NCI-H1436 treated with DMSO at 0.1 percent for 48 hours (cell line): ENCODE data around the gene SDCCAG8.

Experiments
- DNase-seq: peaks from one replicate; lab custom pipeline; 2025; lab: John Stamatoyannopoulos, UW

The SDCCAG8 gene

DNA sequence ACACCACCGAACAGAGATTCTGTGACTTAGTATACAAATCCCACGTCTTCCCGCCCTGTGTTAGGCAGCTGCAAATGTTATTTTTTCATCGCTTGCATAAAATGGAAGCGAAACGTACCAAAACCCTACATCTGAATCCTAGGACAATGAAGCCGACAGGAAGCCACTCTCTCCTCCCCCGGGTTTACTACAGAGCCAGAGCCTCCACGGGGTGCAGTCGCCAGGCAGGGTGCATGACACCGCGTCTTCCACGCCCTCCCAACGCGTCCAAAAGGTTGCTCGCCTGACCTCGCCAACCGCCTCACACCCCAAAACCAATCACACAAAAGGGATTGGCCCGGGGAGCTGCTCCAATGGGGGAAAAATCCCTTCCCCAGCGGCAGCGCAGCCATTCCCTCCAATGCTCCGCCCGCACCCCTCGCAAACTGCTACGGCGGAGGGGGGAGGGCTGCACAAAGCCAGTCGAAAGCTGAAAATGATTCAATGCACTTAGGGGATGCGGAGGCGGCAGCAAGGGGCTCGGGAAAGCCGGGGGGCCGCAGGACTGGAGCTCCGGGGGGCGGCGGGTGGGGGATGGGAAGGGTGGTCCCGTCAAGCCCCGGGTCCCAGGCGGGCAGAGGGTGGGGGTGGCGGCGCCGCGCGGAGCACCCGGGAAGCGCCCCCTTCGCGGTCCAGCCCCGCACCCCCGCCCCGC, 1.5 kb upstream of the SDCCAG8 start:
- no peak for DNase-seq

DNA sequence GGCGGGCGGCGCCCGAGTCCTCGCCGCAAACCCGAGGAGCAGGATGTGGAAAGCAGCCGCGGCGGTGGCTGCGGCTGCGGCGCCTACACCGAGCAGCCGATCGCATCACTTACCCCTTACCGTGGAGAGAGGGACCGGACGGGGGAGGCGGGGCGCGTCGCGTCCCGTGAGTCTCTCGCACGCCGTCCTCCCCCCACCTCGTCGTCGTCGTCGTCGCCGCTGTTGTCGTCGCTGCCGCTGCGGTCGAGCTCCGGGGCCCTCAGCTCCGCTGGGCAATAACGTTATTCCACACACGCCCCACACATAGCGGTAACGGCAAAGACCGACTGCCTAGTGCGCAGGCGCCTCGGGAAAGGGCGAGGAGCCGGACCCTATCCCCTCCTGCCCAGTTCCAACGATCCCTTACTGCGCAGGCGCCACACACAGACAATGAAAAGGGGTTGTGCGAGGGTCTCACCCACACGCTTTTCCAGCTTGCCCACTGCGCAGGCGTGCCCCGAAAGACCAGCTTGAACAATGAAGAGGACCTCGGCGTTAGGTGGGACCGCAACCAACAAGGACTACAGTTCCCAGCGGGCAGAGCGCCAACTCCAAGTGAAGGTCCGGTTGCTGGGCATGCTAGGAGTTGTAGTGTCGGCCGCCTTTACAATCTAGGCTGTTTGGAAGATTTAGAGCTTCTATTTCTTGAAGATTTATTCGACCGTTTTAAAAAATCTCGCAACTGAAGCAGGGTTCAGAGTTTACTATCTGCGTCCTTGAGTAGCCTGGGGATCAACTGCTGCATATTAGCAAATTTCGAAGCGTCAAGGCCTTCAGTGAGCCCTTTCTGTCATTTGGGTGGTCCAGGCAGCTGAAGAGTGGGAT, 682 bp upstream of the SDCCAG8 start, which contains the start of gene CEP170:
Gene CEP170 (minus strand): TSS at position 355 of the 864 bp plus-strand sequence. CDS start 30,001 bp downstream, outside the sequence.
- DNase-seq, result peak; percentile 99

DNA sequence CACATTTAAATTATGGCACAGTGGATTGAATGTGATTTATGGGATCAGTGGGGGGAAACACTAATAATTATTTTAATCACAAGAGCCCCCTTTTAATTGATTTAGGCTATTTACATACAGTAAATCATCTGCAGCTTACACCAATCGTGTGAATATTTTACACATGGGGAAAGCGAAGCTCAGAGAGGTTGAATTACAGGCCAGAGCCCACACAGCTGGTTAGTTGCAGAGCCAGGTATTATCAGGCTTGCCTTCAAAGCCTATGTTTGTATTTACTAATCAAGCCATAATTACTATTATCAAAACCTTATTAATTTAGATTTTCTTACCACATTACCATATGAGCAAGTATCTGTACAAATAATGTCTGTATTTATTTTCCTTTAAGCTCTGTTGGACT, 749 bp downstream of the SDCCAG8 start:
- DNase-seq, result no peak

DNA sequence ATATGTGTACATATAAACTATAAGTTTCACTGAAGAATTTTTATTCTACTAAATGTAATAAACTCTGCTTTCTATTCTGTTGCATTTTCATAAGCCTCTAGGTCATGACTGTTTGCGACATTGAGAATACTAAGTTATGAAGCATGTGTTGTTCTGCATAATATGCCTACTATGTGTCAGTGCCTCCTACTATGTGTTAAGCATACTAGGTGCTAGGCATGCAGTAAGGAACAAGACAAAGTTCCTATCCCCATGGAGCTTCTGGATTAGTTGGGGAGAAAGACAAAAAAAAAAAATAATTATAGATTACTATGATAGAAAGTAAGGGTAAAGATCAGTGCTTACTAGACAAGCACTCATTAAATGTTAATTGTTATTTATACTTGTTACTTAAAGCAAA, 1.3 kb downstream of the SDCCAG8 start:
- DNase-seq, result no peak

DNA sequence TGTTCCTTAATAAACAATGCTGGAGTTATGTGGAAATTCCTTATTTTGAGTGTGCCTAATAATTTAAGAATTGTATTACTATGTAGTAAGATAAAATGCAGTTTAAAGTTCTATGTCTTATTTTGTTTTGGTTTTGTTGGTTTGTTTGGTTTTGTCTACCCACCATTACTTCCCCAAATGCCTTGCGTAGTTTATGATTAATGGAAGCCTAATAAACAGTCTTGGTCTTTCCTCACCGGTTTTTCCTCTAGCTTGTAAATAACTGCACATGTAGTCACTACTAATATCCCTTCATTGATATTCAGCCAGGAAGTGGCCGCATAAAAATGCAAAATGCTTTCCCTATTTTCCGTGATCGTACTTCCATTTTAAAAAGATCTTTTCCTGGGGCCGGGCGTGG, 2.9 kb downstream of the SDCCAG8 start:
- no peak for DNase-seq

DNA sequence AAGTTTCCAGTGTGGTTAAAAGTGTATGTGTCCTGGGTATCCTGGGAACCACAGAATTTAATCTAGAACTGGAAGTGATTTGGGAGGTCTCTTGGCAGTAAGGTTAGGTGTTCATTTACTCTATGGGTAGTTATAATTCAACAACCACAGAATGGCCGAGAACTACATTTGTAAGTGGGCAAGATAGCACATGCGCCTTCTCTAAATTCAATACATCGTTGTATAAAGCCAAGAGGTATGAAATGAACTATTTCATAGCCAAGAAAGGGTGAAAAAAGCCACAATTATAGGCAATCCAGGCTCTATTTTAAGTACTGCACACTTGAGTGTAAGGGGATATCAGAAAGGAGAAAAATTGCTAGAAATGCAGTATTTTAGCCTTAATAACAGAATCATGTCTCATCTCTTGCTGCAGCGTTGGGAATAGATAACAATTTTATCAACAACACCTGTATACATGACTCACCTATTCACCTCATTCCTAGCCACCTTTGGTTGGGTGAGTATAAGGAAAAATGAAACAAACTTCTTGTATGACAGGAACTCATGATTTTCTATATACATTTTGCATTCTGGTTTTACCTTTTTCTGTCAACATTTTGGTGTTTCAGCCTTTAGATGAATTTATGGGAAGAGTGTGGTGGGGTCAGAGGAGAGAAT, 4.5 kb downstream of the SDCCAG8 start:
- no peak for DNase-seq

DNA sequence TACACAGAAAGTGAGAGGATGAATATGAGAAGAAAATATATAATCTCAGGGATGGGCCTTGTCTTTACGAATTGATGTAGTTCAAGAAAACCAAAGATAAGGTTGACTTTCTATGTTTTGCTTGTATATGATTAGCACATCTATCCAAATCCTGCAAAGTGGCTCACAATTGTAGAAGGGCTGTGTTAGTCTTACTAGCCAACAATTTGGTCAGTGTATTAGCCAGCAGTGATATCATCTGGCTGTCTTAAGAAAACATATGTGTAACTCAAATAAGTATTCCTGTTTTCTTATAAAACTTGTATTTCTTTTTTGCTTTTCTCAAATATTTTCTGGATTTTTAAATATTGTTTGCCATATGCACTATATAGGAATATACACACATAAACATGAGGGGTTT, 5.5 kb downstream of the SDCCAG8 start:
- DNase-seq, result no peak

DNA sequence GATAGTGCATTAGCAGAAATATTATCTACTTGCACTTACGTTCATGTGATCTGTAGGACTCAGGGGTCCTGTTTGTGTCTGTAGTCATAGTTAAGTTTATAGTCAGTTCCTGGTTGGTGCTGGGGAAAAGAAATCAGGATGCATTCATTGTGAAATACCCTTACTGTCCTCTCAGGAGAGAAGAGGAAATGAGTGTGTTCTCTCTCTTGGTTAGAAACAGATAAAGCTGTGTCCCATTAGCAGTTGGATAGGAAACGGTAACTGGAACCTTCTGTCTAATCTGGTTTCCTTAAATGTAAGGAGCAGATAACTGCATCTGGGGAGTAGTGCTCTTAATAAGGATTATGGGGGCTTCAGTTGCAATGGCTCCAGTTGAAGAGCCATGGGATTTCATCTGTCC, 8.9 kb downstream of the SDCCAG8 start:
- DNase-seq, result peak; percentile 31

DNA sequence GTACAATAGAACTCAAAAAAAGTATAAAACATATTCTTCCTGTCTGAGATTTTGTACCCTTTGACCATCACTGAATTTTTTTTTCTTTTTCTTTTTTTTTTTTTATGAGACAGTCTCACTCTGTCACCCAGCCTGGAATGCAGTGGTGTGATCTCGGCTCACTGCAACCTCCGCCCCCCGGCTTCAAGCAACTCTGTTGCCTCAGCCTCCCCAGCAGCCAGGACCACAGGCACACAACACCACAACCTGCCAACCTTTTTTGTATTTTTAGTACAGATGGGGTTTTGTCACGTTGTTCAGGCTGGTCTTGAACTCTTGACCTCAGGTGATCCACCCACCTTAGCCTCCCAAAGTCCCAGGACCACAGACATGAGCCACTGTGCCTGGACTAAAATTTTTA, 10.4 kb downstream of the SDCCAG8 start:
- no peak for DNase-seq

DNA sequence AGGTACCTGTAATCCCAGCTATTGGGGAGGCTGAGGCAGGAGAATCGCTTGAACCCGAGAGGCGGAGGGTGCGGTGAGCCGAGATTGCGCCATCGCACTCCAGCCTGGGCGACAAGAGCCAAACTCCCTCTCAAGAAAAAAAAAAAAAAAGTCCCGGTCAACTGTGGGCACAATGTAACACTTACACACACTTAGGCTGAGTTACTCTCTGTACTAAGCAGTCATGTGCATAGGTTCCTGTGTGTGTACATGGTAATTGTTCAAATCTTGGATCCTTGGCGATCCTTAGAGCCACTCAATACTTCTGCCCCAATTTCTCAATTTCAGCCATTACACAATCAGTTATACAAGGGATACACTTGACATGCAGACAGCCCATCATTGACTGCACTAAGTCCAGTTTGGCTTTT, 11.6 kb downstream of the SDCCAG8 start:
- DNase-seq, result no peak

DNA sequence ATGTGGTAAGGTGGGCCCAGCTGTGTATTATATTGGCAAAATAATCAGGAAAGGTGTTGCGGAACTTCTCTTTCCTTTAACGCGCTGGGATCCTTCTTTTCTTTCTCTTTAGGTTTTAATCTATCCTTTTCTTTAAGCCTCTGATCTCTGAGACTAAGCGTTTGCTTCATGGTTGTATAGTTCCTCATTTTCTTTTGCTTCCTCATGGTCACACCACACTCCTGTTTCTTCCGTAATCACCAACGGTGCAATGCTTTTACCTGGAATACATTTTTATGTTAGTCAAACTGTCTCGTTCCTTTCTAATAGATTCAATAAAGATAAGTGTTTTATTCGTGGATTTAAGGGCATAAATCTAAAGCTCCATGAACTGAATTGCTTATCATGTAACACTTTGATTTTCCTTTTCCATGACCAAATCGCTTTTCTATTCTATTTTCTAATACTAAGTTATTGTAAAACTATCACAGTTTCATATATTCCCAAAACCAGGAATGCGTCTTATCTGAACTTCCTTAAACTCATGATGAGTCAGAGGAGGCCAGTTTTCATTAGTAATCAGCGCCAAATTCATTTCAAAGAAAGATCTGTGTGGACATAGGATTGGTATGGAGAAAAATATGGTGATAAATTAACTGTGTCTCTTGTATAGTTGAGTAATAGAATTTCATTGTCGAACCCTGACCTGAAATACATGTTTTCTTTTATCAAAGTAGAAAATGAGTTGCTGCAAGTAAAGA, 12.2 kb downstream of the SDCCAG8 start:
- no peak for DNase-seq

DNA sequence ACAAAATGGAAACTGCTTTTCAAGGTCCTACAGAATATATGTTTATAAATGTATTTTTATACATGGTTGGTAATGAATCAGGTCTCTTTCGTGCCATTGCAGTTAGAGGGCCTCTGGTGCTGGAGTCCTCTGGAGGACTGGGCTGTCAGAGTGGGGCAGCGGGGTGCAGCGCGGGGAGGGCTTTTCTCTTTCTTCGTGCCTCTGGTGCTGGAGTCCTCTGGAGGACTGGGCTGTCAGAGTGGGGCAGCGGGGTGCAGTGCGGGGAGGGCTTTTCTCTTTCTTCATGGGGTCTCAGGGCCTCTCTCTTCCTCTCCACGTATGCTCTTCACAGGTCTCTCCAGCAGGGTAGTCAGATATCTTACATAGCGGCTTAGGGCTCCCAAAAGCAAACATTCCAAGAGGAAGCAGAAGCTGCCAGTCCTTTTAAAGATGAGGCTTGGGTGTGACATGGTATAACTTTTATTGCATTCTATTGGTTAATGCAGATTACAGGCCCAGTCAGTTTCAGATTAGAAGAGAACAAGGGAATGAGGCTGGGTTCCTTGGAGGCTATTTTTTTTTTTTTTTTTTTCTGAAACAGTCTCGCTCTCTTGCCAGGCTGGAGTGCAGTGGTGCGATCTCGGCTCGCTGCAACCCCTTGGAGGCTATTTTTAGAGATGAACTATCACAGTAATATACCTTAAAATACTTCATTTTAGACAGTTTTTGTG, 13.1 kb downstream of the SDCCAG8 start:
- DNase-seq, result no peak

DNA sequence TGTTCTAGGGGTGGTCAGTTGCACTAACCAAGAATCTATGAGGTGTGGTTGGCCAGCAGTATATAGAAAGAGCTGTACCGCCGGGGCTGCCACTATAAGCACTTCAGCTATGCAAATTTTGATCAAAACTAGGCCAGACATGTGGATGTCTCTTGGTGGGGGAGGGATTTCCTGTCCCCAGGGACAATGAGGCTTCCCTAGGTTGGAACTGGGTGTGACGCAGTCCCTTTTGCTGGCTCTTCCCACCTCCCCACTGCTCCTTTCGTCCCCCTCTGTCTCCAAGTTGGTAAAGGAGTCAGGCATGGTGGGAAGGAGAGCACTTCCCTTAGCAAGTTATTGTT, 13.6 kb downstream of the SDCCAG8 start:
- no peak for DNase-seq

DNA sequence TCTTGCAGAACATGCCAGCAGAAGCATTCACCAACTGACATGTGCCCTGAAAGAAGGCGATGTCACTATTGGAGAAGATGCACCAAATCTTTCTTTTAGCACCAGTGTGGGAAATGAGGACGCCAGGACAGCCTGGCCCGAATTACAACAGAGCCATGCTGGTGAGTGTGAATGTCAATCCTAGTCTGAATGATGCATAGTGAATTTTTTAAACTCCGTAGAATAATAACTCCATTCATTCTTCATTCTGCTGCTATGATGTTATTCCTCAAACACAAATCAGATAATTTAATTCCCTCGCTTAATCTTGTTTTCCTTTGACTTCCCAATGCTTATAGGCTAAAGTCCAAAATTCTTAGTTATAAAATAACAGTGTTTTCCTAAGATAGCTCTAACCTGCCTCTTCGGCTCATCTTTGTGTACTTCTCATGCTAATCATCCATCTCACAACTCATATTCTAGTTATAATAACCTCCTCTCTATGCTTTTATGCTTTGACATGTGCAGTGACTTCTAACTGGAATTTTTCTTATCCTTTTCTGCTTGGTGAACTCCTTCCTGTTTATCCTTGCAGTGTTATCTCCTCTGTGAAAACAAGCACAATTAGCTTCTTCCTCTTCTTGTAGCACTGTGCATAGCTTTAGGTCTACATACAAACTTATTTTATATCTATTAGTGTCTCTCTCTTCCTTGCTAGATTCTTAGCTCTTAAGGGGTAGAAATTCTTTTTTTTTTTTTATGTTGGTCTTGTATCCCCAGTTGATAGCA, 14.4 kb downstream of the SDCCAG8 start:
- no peak for DNase-seq

DNA sequence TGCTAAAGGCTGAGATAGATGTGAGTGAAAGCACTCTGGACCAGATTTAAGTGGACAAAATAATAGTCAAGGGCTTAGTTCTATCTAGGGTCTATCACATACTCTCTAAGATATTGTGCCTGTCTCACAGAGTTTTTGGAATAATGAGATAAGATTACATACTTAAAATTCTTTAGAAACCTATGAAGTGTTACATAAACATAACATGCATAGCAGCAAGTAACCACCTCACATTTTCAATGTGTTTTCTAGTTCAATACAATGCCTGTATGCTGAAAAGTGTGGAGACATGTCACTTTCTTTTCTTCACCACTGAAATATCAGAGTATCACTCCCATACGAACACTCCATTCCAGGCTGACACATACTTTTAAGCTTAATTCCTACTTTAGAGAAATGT, 16.2 kb downstream of the SDCCAG8 start:
- DNase-seq, result no peak

DNA sequence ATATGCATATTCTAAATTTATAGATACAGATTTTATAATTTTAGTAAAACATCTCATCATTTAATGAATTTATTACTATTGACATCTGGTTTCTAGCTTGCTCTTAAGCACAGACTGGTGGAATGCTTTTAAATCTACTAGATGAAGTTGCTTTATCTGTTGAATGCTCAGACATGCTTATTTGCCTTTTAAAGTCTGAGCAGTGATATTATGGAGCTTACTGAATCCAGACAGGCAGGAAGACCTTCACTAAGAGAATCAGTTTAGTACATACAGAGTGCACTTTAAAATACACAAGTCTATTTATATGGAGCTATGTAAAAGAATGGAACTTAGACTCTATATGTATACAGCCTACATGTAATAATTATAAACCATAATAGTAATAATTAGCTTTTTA, 16.6 kb downstream of the SDCCAG8 start:
- DNase-seq, result no peak

DNA sequence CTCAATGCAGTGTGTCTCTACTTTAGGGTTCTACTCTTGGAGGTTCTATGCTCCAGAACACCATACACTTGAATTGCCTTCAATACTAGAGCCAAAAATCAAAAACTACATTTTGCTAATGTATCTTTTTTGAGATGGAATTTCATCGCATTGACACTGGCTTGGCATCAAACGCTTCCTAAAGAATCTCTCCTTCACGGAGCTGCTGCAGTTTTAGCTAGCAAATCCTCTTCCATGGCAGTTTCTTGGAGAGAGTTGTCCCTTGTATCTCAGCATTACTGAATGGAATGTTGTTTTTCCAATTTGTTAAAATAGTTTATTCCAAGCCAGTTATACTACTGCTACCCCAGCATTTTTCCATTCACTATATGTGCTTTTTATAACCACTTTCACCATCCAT, 17.7 kb downstream of the SDCCAG8 start:
- DNase-seq, result no peak

DNA sequence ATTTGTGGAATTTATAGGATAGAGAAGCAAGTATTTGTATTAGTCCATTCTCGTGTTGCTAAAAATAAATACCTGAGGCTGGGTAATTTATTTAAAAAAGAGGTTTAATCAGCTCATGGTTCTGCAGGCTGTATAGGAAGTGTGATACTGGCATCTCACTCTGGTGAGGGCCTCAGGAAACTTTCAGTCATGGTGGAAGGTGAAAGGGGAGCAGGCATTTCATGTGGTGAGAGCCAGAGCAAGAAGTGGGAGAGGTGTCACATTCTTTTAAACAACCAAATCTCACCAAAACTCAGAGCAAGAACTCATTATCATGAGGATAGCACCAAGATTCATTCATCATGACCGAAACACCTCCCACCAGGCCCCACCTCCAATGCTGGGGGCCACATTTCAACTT, 18.1 kb downstream of the SDCCAG8 start:
- no peak for DNase-seq

DNA sequence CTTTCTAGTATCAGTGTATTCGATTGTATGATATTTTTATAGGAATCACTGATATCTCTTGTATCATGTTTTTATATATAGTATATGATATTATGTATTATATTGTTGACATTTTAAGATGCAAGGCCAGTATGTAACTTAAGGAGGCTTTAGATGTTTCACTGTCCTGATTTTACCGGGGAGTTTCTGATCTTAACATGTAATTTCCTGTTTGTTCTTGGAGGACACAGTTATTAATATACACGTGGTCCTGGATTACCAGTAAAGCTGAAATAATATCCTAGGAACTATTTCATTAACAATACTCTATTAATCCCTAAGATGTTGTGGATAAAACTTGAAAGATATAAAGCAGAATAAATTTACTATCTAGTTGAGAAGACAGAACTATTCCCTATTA, 19.5 kb downstream of the SDCCAG8 start:
- no peak for DNase-seq

DNA sequence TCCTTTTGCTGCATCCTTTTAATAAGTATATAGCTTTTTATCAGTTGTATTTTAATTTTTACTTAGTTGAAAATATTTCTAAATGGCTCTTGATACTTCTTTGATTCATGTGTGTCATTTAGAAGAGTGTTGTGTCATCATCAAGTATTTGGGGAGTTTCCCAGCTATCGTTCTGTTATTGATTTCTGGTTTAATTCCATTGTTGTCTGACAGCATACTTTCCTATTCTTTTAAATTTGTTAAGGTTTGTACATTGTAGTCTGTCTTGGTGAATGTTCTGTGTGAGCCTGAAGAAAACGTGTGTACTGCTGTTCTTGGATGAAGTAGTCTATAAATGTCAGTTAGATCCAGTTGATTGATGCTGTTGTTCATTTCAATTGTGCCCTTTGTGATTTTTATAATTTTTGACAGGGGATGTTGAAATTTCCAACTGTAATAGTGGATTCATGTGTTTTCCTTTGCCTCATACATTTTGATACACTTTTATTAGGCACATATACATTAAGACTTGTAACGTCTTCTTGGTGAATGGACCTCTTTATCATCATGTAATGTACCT, 24.8 kb downstream of the SDCCAG8 start:
- no peak for DNase-seq

DNA sequence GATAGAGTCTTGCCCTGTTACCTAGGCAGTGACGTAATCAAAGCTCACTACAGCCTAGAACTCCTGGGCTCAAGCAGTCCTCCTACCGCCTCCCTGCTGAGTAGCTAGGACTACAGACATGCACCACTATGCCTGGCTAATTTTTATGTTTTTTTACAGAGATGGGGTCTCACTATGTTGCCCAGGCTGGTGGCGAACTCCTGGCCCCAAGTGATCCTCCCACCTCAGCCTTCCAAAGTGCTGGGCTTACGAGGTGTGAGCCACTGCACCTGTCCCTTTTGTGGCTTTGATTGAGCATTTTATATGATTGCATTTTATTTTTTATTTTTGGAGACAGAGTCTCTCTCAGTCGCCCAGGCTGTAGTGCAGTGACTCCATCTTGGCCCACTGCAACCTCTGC, 25.8 kb downstream of the SDCCAG8 start:
- DNase-seq, result no peak
